Trophoblast cell (in vitro differentiated cells and primary cell): Measurements from ENCODE around the gene FSTL4.
A peak's percentile ranks its signal among the peaks of the same experiment; 100 is the strongest.
"Not testable (repeated sequence)": the region's sequence is repeated elsewhere in the genome, so short reads cannot be mapped to it uniquely, and the experiment has no call there.

Experiments used
- DNase-seq, 2 donors: peaks; one replicate each; pipeline ENCODE4 v3.0.0-alpha.2; 2016
- H2AFZ ChIP-seq: 2 replicates; pipeline ENCODE4 v1.6.1; 2013; ENCODE audit warnings: low read length, moderate library complexity, mild to moderate bottlenecking; ENCODE audit not compliant: insufficient read depth, poor library complexity
- H2AK5ac ChIP-seq: 2 replicates; pipeline ENCODE4 v1.6.1; 2013; ENCODE audit warnings: mild to moderate bottlenecking, low read length
- H2BK120ac ChIP-seq: 2 replicates; pipeline ENCODE4 v1.6.1; 2013; ENCODE audit warnings: low read length, mild to moderate bottlenecking, moderate library complexity; ENCODE audit not compliant: insufficient read depth, poor library complexity
- H2BK12ac ChIP-seq: 2 replicates; pipeline ENCODE4 v1.6.1; 2013; ENCODE audit warnings: mild to moderate bottlenecking, low read length, moderate library complexity
- H2BK5ac ChIP-seq: 2 replicates; pipeline ENCODE4 v1.6.1; 2013; ENCODE audit warnings: low read length, low read depth, moderate library complexity, mild to moderate bottlenecking; ENCODE audit not compliant: poor library complexity
- H3K14ac ChIP-seq: 2 replicates; pipeline ENCODE4 v1.6.1; 2013; ENCODE audit warnings: mild to moderate bottlenecking, low read length
- H3K18ac ChIP-seq: 2 replicates; pipeline ENCODE4 v1.6.1; 2013; ENCODE audit warnings: mild to moderate bottlenecking, low read length
- H3K23ac ChIP-seq: 2 replicates; pipeline ENCODE4 v1.6.1; 2013; ENCODE audit warnings: low read length
- H3K27ac ChIP-seq: 2 replicates; pipeline ENCODE4 v1.5.1; 2013; ENCODE audit warnings: low read depth, mild to moderate bottlenecking, inconsistent platforms, low read length, moderate library complexity
- H3K27me3 ChIP-seq: 2 replicates; pipeline ENCODE4 v1.6.1; 2013; ENCODE audit warnings: inconsistent platforms, mild to moderate bottlenecking, low read length, moderate library complexity; ENCODE audit not compliant: insufficient read depth
- H3K36me3 ChIP-seq, 2 experiments: 1 replicate in 1 of 2; 2 replicates in 1 of 2; pipeline ENCODE4 v1.6.1; 2013; ENCODE audit warnings: low read length in 2 of 2, mild to moderate bottlenecking in 2 of 2, moderate library complexity in 1 of 2; ENCODE audit not compliant: insufficient read depth in 2 of 2, control insufficient read depth in 1 of 2
- H3K4ac ChIP-seq: 2 replicates; pipeline ENCODE4 v1.6.1; 2013; ENCODE audit warnings: low read depth, mild to moderate bottlenecking, low read length, moderate library complexity
- H3K4me1 ChIP-seq, 2 experiments: 1 replicate in 1 of 2; 2 replicates in 1 of 2; pipeline ENCODE4 v1.6.1; 2013; ENCODE audit warnings: low read length in 2 of 2, mild to moderate bottlenecking in 2 of 2, moderate library complexity in 1 of 2; ENCODE audit not compliant: insufficient read depth in 2 of 2, control insufficient read depth in 1 of 2
- H3K4me2 ChIP-seq: 2 replicates; pipeline ENCODE4 v1.6.1; 2013; ENCODE audit warnings: inconsistent platforms, mild to moderate bottlenecking, low read length, moderate library complexity
- H3K4me3 ChIP-seq: 2 replicates; pipeline ENCODE4 v1.5.1; 2013; ENCODE audit warnings: mild to moderate bottlenecking, low read depth, low read length, inconsistent platforms
- H3K79me1 ChIP-seq: one replicate; pipeline ENCODE4 v1.6.1; 2013; ENCODE audit warnings: low read length
- H3K79me2 ChIP-seq: 2 replicates; pipeline ENCODE4 v1.6.1; 2013; ENCODE audit warnings: low read length, mild to moderate bottlenecking; ENCODE audit not compliant: control insufficient read depth, insufficient read depth, poor library complexity
- H3K9ac ChIP-seq: 2 replicates; pipeline ENCODE4 v1.6.1; 2013; ENCODE audit warnings: mild to moderate bottlenecking, low read length
- H3K9me3 ChIP-seq: 2 replicates; pipeline ENCODE4 v1.6.1; 2013; ENCODE audit warnings: low read depth, mild to moderate bottlenecking, control low read depth, inconsistent platforms, low read length; ENCODE audit not compliant: insufficient read depth
- H4K12ac ChIP-seq: 2 replicates; pipeline ENCODE4 v1.6.1; 2013; ENCODE audit warnings: low read depth, mild to moderate bottlenecking, low read length, moderate library complexity
- H4K8ac ChIP-seq: 2 replicates; pipeline ENCODE4 v1.6.1; 2013; ENCODE audit warnings: low read depth, mild to moderate bottlenecking, low read length, moderate library complexity
- H4K91ac ChIP-seq: one replicate; pipeline ENCODE4 v1.6.1; 2013; ENCODE audit warnings: low read depth, mild to moderate bottlenecking, low read length, moderate library complexity
- WGBS: extraction: QIAGEN DNeasy Blood & Tissue Kit; methylation state at CpG from one replicate; pipeline ENCODE4 v1.1.7; 2013; ENCODE audit warnings: missing lambda C conversion rate; ENCODE audit not compliant: insufficient read length, insufficient coverage; ENCODE audit errors: extremely low coverage; 5-methylcytosine and 5-hydroxymethylcytosine counted together

Gene FSTL4

DNA sequence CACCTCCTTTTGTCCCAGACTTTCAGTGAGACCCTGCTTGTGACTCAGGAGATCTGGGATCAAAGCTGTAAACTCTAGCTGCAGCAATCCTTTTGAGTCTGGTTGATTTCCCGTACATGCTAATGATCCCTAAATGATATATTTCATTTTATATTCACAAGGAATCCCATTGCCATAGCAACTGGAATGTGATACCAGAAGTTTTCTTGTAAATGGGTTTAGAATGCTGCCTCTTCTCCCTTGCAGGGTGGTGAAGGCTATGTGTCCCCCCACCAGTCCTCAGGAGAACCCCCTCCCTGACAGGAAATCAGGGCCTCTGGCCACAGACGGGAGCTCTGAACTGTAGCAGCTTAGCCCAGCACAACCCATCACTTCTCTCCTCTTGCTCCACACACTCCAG is 215.0 kb downstream of the FSTL4 start:
- H3K9me3 ChIP-seq: peaks cover 4% of the 10 kb centered on the region
- H2BK12ac ChIP-seq: no peak overlapping the region
- WGBS: no CpG with 5 or more reads among the region's 2 CpGs
- H3K4me3 ChIP-seq: no peak overlapping the region
- H3K18ac ChIP-seq: no peak overlapping the region
- H3K79me2 ChIP-seq: no peaks in the 10 kb centered on the region
- H3K27me3 ChIP-seq: no peaks in the 10 kb centered on the region
- no peak overlapping the region for H4K8ac ChIP-seq
- no peak overlapping the region for H3K9ac ChIP-seq
- no peak overlapping the region for H2BK5ac ChIP-seq
- no peak overlapping the region for H3K4ac ChIP-seq
- DNase-seq: no peak
- peaks cover 6 to 13% of the 10 kb centered on the region in 2 experiments for H3K4me1 ChIP-seq
- H3K36me3 ChIP-seq: no peaks in the 10 kb centered on the region
- H3K23ac ChIP-seq: no peak overlapping the region
- no peak overlapping the region for H4K12ac ChIP-seq
- no peak overlapping the region for H3K14ac ChIP-seq
- H4K91ac ChIP-seq: no peak overlapping the region
- no peak overlapping the region for H3K4me2 ChIP-seq
- no peak overlapping the region for H2BK120ac ChIP-seq
- H2AK5ac ChIP-seq: no peak overlapping the region
- H2AFZ ChIP-seq: no peak overlapping the region
- no peaks in the 10 kb centered on the region for H3K79me1 ChIP-seq
- no peak overlapping the region for H3K27ac ChIP-seq

DNA sequence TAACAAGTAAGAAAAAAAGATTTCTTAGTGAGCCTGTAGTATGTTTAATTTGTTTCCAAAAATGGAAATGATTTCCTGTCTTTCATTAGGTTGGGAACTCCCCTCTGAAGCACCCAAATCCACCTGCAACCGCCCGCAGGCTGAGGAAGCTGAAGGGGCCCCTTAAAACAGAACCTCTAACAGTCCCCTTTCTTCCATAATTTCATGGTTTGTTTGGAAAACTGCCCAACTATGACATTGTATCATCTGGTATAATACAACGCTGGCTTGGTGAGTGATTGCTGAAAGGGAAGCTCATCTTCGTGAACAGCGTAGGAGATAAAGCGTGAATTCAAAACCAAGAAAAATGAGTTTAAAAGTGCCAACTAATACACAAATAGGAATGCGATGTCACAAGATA is 215.5 kb downstream of the FSTL4 start:
- H2AK5ac ChIP-seq: no peak overlapping the region
- no peaks in the 10 kb centered on the region for H3K79me2 ChIP-seq
- H3K4me1 ChIP-seq: peaks cover 6 to 13% of the 10 kb centered on the region in 2 experiments
- H3K4me3 ChIP-seq: no peak overlapping the region
- H2AFZ ChIP-seq: no peak overlapping the region
- no peak overlapping the region for H3K14ac ChIP-seq
- no peak overlapping the region for H2BK5ac ChIP-seq
- H3K27me3 ChIP-seq: no peaks in the 10 kb centered on the region
- WGBS: no CpG with 5 or more reads among the region's 7 CpGs
- DNase-seq: no peak
- H3K36me3 ChIP-seq: no peaks in the 10 kb centered on the region
- no peak overlapping the region for H3K9ac ChIP-seq
- peaks cover 2% of the 10 kb centered on the region for H3K9me3 ChIP-seq
- no peak overlapping the region for H3K27ac ChIP-seq
- no peak overlapping the region for H4K12ac ChIP-seq
- H3K18ac ChIP-seq: no peak overlapping the region
- no peaks in the 10 kb centered on the region for H3K79me1 ChIP-seq
- H2BK120ac ChIP-seq: no peak overlapping the region
- H2BK12ac ChIP-seq: no peak overlapping the region
- no peak overlapping the region for H4K91ac ChIP-seq
- no peak overlapping the region for H4K8ac ChIP-seq
- no peak overlapping the region for H3K4me2 ChIP-seq
- no peak overlapping the region for H3K23ac ChIP-seq
- H3K4ac ChIP-seq: no peak overlapping the region

DNA sequence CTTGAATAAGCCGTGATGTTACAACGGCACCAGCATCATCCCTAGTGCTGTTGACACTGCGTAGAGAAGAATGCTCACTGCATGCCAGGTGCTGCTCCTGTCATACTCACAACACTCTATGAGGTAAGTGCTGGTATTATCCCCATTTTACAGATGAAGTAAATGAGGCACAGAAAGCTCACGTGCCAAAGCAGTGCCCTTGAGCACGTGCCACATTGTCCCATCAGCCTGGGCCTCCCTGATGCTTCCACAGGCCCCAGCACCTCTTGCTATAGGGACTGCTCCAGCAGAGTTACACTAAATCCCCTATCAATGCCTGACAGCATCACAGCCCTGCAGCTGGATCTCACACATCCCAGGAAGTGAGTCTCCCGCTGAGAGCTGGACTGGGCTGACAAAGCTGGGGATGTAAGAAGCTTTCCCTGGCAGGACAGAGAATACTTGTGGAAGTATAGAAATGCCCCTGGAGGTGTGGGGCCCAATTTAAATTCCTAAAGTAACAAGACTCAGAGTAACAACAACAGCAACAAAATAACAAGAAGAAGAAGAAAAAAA is 216.1 kb downstream of the FSTL4 start:
- Histone ChIP-seq H2BK120ac (no peak overlapping the region), H2AK5ac (no peak overlapping the region), H3K9ac (no peak overlapping the region), H3K79me1 (no peaks in the 10 kb centered on the region), H4K12ac (no peak overlapping the region), H3K23ac (no peak overlapping the region), H2BK5ac (no peak overlapping the region), H3K14ac (no peak overlapping the region), H2AFZ (no peak overlapping the region), H3K79me2 (no peaks in the 10 kb centered on the region), H3K4me3 (no peak overlapping the region), H4K91ac (no peak overlapping the region), H3K4me1 (peaks cover 6 to 13% of the 10 kb centered on the region in 2 experiments), H3K18ac (no peak overlapping the region), H3K27ac (no peak overlapping the region), H4K8ac (no peak overlapping the region), H3K36me3 (no peaks in the 10 kb centered on the region), H3K9me3 (peaks cover 2% of the 10 kb centered on the region), H3K4me2 (no peak overlapping the region), H3K4ac (no peak overlapping the region), H3K27me3 (no peaks in the 10 kb centered on the region), H2BK12ac (no peak overlapping the region)
- DNase-seq: peak in 1 of 2 donors; percentile 7
- WGBS: no CpG with 5 or more reads among the region's 6 CpGs

DNA sequence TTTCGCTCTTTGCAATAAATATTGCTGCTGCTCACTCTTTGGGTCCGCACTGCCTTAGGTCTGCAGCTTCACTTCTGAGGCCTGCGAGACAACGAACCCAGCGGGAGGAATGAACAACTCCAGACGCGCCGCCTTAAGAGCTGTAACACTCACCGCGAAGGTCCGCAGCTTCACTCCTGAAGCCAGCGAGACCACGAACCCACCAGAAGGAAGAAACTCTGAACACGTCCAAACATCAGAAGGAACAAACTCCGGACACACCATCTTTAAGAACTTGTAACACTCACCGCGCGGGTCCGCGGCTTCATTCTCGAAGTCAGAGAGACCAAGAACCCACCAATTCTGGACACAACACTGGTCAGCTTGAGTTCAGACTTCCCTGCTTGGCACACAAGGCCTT is 217.1 kb downstream of the FSTL4 start:
- not testable (repeated sequence) for H3K79me2 ChIP-seq, H4K8ac ChIP-seq, H2AK5ac ChIP-seq, DNase-seq, H2BK5ac ChIP-seq, H3K4ac ChIP-seq, H3K79me1 ChIP-seq, H3K4me3 ChIP-seq, H3K4me2 ChIP-seq, H3K36me3 ChIP-seq, H2BK12ac ChIP-seq, H4K91ac ChIP-seq, H2BK120ac ChIP-seq, H4K12ac ChIP-seq, H2AFZ ChIP-seq, H3K14ac ChIP-seq, H3K23ac ChIP-seq, H3K9me3 ChIP-seq, H3K27me3 ChIP-seq, H3K18ac ChIP-seq, H3K27ac ChIP-seq, H3K9ac ChIP-seq, H3K4me1 ChIP-seq
- whole genome bisulfite sequencing: no CpG with 5 or more reads among the region's 21 CpGs
